H9 (cell line): Measurements from ENCODE around the gene DISC1. TPM values are rescaled to one million over a fixed set of nuclear protein-coding genes. Genes with fewer than 3 reads are reported as not detected.
"Not testable (repeated sequence)": the region's sequence is repeated elsewhere in the genome, so short reads cannot be mapped to it uniquely, and the experiment has no call there.

Experiments used
- DNase-seq: peaks from one replicate; pipeline ENCODE4 v3.0.0-alpha.2; 2017
- H2AFZ ChIP-seq: one replicate; pipeline ENCODE4 v1.6.1; 2013; ENCODE audit warnings: mild to moderate bottlenecking, low read length, control low read depth, moderate library complexity
- H2AK5ac ChIP-seq: 2 replicates; pipeline ENCODE4 v1.6.1; 2013; ENCODE audit warnings: low read length, control low read depth, mixed read lengths; ENCODE audit not compliant: insufficient read length
- H2BK120ac ChIP-seq: one replicate; pipeline ENCODE4 v1.6.1; 2013; ENCODE audit warnings: low read depth, mild to moderate bottlenecking, low read length, control low read depth, inconsistent platforms; ENCODE audit not compliant: poor library complexity, severe bottlenecking
- H2BK12ac ChIP-seq: 2 replicates; pipeline ENCODE4 v1.6.1; 2013; ENCODE audit warnings: low read length, control low read depth, mixed read lengths, low read depth; ENCODE audit not compliant: insufficient read length
- H2BK15ac ChIP-seq: 2 replicates; pipeline ENCODE4 v1.6.1; 2013; ENCODE audit warnings: low read depth, low read length, control low read depth
- H2BK20ac ChIP-seq: one replicate; pipeline ENCODE4 v1.6.1; 2013; ENCODE audit warnings: low read depth, mild to moderate bottlenecking, low read length, control low read depth, inconsistent platforms; ENCODE audit not compliant: poor library complexity, severe bottlenecking
- H2BK5ac ChIP-seq: 2 replicates; pipeline ENCODE4 v1.6.1; 2013; ENCODE audit warnings: low read length, control low read depth, mixed read lengths; ENCODE audit not compliant: insufficient read length
- H3K14ac ChIP-seq: 2 replicates; pipeline ENCODE4 v1.6.1; 2013; ENCODE audit warnings: low read length, control low read depth; ENCODE audit not compliant: insufficient read depth
- H3K18ac ChIP-seq: 2 replicates; pipeline ENCODE4 v1.6.1; 2013; ENCODE audit warnings: low read depth, mild to moderate bottlenecking, mixed read lengths, low read length, control low read depth; ENCODE audit not compliant: insufficient read length
- H3K23ac ChIP-seq: 2 replicates; pipeline ENCODE4 v1.6.1; 2013; ENCODE audit warnings: low read length, control low read depth, mixed read lengths, low read depth; ENCODE audit not compliant: insufficient read length
- H3K23me2 ChIP-seq: 2 replicates; pipeline ENCODE4 v1.6.1; 2013; ENCODE audit warnings: low read depth, mild to moderate bottlenecking, mixed read lengths, low read length, control low read depth; ENCODE audit not compliant: insufficient read length, poor library complexity, severe bottlenecking
- H3K27ac ChIP-seq: 2 replicates; pipeline ENCODE4 v1.5.1; 2013; ENCODE audit warnings: low read length, control low read depth, mixed read lengths, low read depth; ENCODE audit not compliant: insufficient read length
- H3K27me3 ChIP-seq: 2 replicates; pipeline ENCODE4 v1.6.1; 2013; ENCODE audit warnings: low read length, control low read depth, inconsistent platforms; ENCODE audit not compliant: insufficient read depth
- H3K4ac ChIP-seq: 2 replicates; pipeline ENCODE4 v1.6.1; 2013; ENCODE audit warnings: low read depth, mild to moderate bottlenecking, control low read depth, inconsistent platforms, low read length, moderate library complexity
- H3K4me1 ChIP-seq: 2 replicates; pipeline ENCODE4 v1.6.1; 2013; ENCODE audit warnings: low read length, control low read depth, inconsistent platforms; ENCODE audit not compliant: insufficient read depth
- H3K4me2 ChIP-seq: 2 replicates; pipeline ENCODE4 v1.6.1; 2013; ENCODE audit warnings: low read length, control low read depth, mixed read lengths; ENCODE audit not compliant: insufficient read length, insufficient read depth
- H3K56ac ChIP-seq: 2 replicates; pipeline ENCODE4 v1.6.1; 2013; ENCODE audit warnings: low read depth, mild to moderate bottlenecking, mixed read lengths, low read length, control low read depth; ENCODE audit not compliant: insufficient read length
- H3K79me1 ChIP-seq: 2 replicates; pipeline ENCODE4 v1.6.1; 2013; ENCODE audit warnings: low read depth, mild to moderate bottlenecking, moderate library complexity, low read length, control low read depth, inconsistent platforms; ENCODE audit not compliant: insufficient read depth, poor library complexity, severe bottlenecking
- H3K79me2 ChIP-seq: 2 replicates; pipeline ENCODE4 v1.6.1; 2013; ENCODE audit warnings: low read length, control low read depth, inconsistent platforms; ENCODE audit not compliant: insufficient read depth
- H3K9ac ChIP-seq: 2 replicates; pipeline ENCODE4 v1.6.1; 2013; ENCODE audit warnings: low read length, control low read depth, mixed read lengths; ENCODE audit not compliant: insufficient read length; ENCODE audit errors: extremely low read depth
- H3K9me3 ChIP-seq: one replicate; pipeline ENCODE4 v1.6.1; 2013; ENCODE audit warnings: low read depth, low read length, inconsistent platforms; ENCODE audit not compliant: control insufficient read depth
- H3T11ph ChIP-seq: one replicate; pipeline ENCODE4 v1.6.1; 2013; ENCODE audit warnings: mild to moderate bottlenecking, low read length, control low read depth, inconsistent platforms
- H4K20me1 ChIP-seq: one replicate; pipeline ENCODE4 v1.6.1; 2013; ENCODE audit not compliant: control insufficient read depth, insufficient read length, insufficient read depth
- H4K5ac ChIP-seq: 2 replicates; pipeline ENCODE4 v1.6.1; 2013; ENCODE audit warnings: low read depth, mild to moderate bottlenecking, mixed read lengths, low read length, control low read depth; ENCODE audit not compliant: insufficient read length
- H4K8ac ChIP-seq: replicated peaks from 2 replicates; pipeline ENCODE4 v1.6.1; 2013; ENCODE audit warnings: low read length, control low read depth, mixed read lengths, low read depth; ENCODE audit not compliant: insufficient read length
- H4K91ac ChIP-seq: 2 replicates; pipeline ENCODE4 v1.6.1; 2013; ENCODE audit warnings: low read depth, mild to moderate bottlenecking, moderate library complexity, mixed read lengths, low read length, control low read depth; ENCODE audit not compliant: insufficient read length
- H3K27ac Mint-ChIP-seq, 3 experiments: 2 replicates in 2 of 3; 3 replicates in 1 of 3; pipeline ENCODE4 v1.8.0; 2020 to 2021; ENCODE audit warnings: mixed read lengths in 3 of 3, mild to moderate bottlenecking in 1 of 3, moderate library complexity in 1 of 3
- H3K27me3 Mint-ChIP-seq: 2 replicates; pipeline ENCODE4 v1.8.0; 2021; ENCODE audit warnings: low read depth, mild to moderate bottlenecking, moderate library complexity, mixed read lengths
- H3K36me3 Mint-ChIP-seq, 3 experiments: 2 replicates in 2 of 3; 3 replicates in 1 of 3; pipeline ENCODE4 v1.8.0; 2020 to 2021; ENCODE audit warnings: low read depth in 3 of 3, mixed read lengths in 3 of 3; ENCODE audit not compliant: insufficient read depth in 1 of 3
- H3K4me1 Mint-ChIP-seq, 2 experiments: 2 replicates each; pipeline ENCODE4 v1.8.0; 2020; ENCODE audit warnings: mixed read lengths in 2 of 2
- H3K4me3 Mint-ChIP-seq, 2 experiments: 2 replicates in 1 of 2; 3 replicates in 1 of 2; pipeline ENCODE4 v1.8.0; 2020 to 2021; ENCODE audit warnings: mild to moderate bottlenecking in 2 of 2, mixed read lengths in 2 of 2, moderate library complexity in 1 of 2
- H3K9me3 Mint-ChIP-seq, 2 experiments: 2 replicates in 1 of 2; 3 replicates in 1 of 2; pipeline ENCODE4 v1.8.0; 2020; ENCODE audit warnings: mild to moderate bottlenecking in 2 of 2, mixed read lengths in 2 of 2, moderate library complexity in 1 of 2
- CTCF ChIP-seq: fragments of 200-600 bp; sonication (generic); conservative IDR thresholded peaks from 3 replicates; pipeline ENCODE4 v1.8.0; 2021; ENCODE audit warnings: antibody characterized with exemption, mild to moderate bottlenecking
- WGBS: extraction: QIAGEN DNeasy Blood & Tissue Kit; methylation state at CpG from one replicate; pipeline ENCODE4 v1.1.7; 2013; ENCODE audit warnings: missing lambda C conversion rate, low lambda C conversion rate, mixed read lengths; ENCODE audit not compliant: insufficient read length; ENCODE audit errors: extremely low coverage; 5-methylcytosine and 5-hydroxymethylcytosine counted together
- total RNA-seq: library from RNA; stranded (reverse); gene quantifications from 2 replicates; pipeline ENCODE4 v1.2.1, GENCODE V29; 2021

DISC1 gene
- total RNA-seq, 1 experiment from 2014 or later, result 2.5 TPM

GRCh38 chr1:231959225-231959884 lies 332.8 kb downstream of the DISC1 start:
- H2BK5ac ChIP-seq, result no peak overlapping the region
- no peak overlapping the region for H3T11ph ChIP-seq
- no peaks in the 10 kb centered on the region for H3K9me3 ChIP-seq
- Mint-ChIP-seq H3K27ac (no peak overlapping the region), H3K4me3 (no peak overlapping the region), H3K27me3 (peaks cover 11% of the 10 kb centered on the region), H3K4me1 (peaks cover 2 to 7% of the 10 kb centered on the region in 2 experiments), H3K9me3 (no peaks in the 10 kb centered on the region; a peak in 2 of 5 replicates), H3K36me3 (peaks cover 0 to 2% (median 0%) of the 10 kb centered on the region in 3 experiments; a peak in 2 of 7 replicates)
- H3K56ac ChIP-seq, result no peak overlapping the region
- WGBS, result no CpG with 5 or more reads among the region's 6 CpGs
- H3K27ac ChIP-seq, result no peak overlapping the region
- no peak overlapping the region for H3K18ac ChIP-seq
- H3K79me2 ChIP-seq, result no peaks in the 10 kb centered on the region
- H2AK5ac ChIP-seq, result no peak overlapping the region
- DNase-seq, result no peak
- no peak overlapping the region for H3K9ac ChIP-seq
- H3K4me1 ChIP-seq, result no peaks in the 10 kb centered on the region
- H3K23me2 ChIP-seq, result no peaks in the 10 kb centered on the region
- H2BK20ac ChIP-seq, result no peak overlapping the region
- no peak overlapping the region for H2BK12ac ChIP-seq
- no peaks in the 10 kb centered on the region for H3K27me3 ChIP-seq
- no peak overlapping the region for H4K8ac ChIP-seq
- no peaks in the 10 kb centered on the region for H3K79me1 ChIP-seq
- no peak overlapping the region for H3K23ac ChIP-seq
- no peak overlapping the region for H3K14ac ChIP-seq
- no peak for TF ChIP-seq CTCF
- no peak overlapping the region for H3K4me2 ChIP-seq
- H3K4ac ChIP-seq, result no peak overlapping the region
- no peak overlapping the region for H2BK15ac ChIP-seq
- H2AFZ ChIP-seq, result no peak overlapping the region
- H4K20me1 ChIP-seq, result no peaks in the 10 kb centered on the region
- H4K5ac ChIP-seq, result no peak overlapping the region
- no peak overlapping the region for H2BK120ac ChIP-seq
- no peak overlapping the region for H4K91ac ChIP-seq

- H3K23ac ChIP-seq, H2AFZ ChIP-seq, H3K4me1 ChIP-seq, H3K23me2 ChIP-seq, H3K4me2 ChIP-seq, H3K4me3 Mint-ChIP-seq, H2BK5ac ChIP-seq, H4K8ac ChIP-seq, H3K9me3 ChIP-seq, H2AK5ac ChIP-seq, DNase-seq, H3K9me3 Mint-ChIP-seq, H3K79me1 ChIP-seq, H3K56ac ChIP-seq, H2BK120ac ChIP-seq, H2BK20ac ChIP-seq, H3K18ac ChIP-seq, H3K27ac ChIP-seq, H2BK15ac ChIP-seq, H3K14ac ChIP-seq, H3K79me2 ChIP-seq, H3T11ph ChIP-seq, H3K36me3 Mint-ChIP-seq, H4K20me1 ChIP-seq, H4K5ac ChIP-seq, H2BK12ac ChIP-seq, H3K27me3 ChIP-seq, H3K27ac Mint-ChIP-seq, H4K91ac ChIP-seq, H3K4ac ChIP-seq, H3K9ac ChIP-seq: not testable (repeated sequence)
- H3K27me3 Mint-ChIP-seq, result peaks cover 14% of the 10 kb centered on the region
- H3K4me1 Mint-ChIP-seq, result peaks cover 7 to 14% of the 10 kb centered on the region in 2 experiments
- no CpG with 5 or more reads among the region's 1 CpG for WGBS
Observed at GRCh38 chr1:231961801-231962200, 335.2 kb downstream of the DISC1 start.
